ENCODE results near the gene LIAS. TPM values are rescaled to one million over a fixed set of nuclear protein-coding genes. Genes with fewer than 3 reads are reported as not detected.

LIAS gene
- total and polyA plus RNA-seq, 10 of the 15 experiments (the other 5 are each of a cell fraction or from before 2014, with no cell fraction given) = 17.9 to 32.3 (median 26.4) TPM

GRCh38 chr4:39469429-39470077 is 10.7 kb downstream of the LIAS start (continued):
- peak; percentile 75 for TF ChIP-seq SKIL (IDR thresholded peaks at IDR 0.05; ENCODE audit: low read depth, poor library complexity, severe bottlenecking)
- TF ChIP-seq MXI1 (IDR thresholded peaks at IDR 0.05; ENCODE audit: low read depth, low read length) = peak; percentile 78; the same call in 1 of the 2 replicates
- peak; percentile 70; the same call in 1 of the 2 replicates for TF ChIP-seq FOXM1 (IDR thresholded peaks at IDR 0.05; ENCODE audit: low read depth, low read length)
- TF ChIP-seq ZBTB40 (IDR thresholded peaks at IDR 0.05; ENCODE audit: borderline replicate concordance) = no peak
- TF ChIP-seq MTA2 (IDR thresholded peaks at IDR 0.05; ENCODE audit: low read depth) = no peak
- peak; percentile 53 to 68; a peak in 3 of 4 replicates for TF ChIP-seq IKZF2 (IDR thresholded peaks at IDR 0.05)
- peak; percentile 42 for TF ChIP-seq IKZF1 (conservative IDR thresholded peaks at IDR 0.05)
- TF ChIP-seq, protein P1, sequence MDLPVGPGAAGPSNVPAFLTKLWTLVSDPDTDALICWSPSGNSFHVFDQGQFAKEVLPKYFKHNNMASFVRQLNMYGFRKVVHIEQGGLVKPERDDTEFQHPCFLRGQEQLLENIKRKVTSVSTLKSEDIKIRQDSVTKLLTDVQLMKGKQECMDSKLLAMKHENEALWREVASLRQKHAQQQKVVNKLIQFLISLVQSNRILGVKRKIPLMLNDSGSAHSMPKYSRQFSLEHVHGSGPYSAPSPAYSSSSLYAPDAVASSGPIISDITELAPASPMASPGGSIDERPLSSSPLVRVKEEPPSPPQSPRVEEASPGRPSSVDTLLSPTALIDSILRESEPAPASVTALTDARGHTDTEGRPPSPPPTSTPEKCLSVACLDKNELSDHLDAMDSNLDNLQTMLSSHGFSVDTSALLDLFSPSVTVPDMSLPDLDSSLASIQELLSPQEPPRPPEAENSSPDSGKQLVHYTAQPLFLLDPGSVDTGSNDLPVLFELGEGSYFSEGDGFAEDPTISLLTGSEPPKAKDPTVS (IDR thresholded peaks at IDR 0.05; ENCODE audit: low read depth, low read length) = peak; percentile 91
- TF ChIP-seq HCFC1 (IDR thresholded peaks at IDR 0.05; ENCODE audit: low read length) = no peak
- TF ChIP-seq RUNX3 (IDR thresholded peaks at IDR 0.05; ENCODE audit: low read length) = peak; percentile 25; the same call in 1 of the 2 replicates

Data from GM12878 (cell line).